Activated naive CD4-positive, alpha-beta T cell treated with anti-CD3 and anti-CD28 coated beads for 36 hours (primary cell): ENCODE data around the gene RBM41. TPM values are rescaled to one million over a fixed set of nuclear protein-coding genes. Genes with fewer than 3 reads are reported as not detected.
"Not testable (repeated sequence)": the region's sequence is repeated elsewhere in the genome, so short reads cannot be mapped to it uniquely, and the experiment has no call there.

Experiments
- CTCF ChIA-PET: fragments of 350-600 bp; sonication (Branson Sonifier 250); formaldehyde crosslinking; loops from one replicate; lab custom pipeline; 2021; ENCODE audit warnings: antibody characterized with exemption; lab: Charles Lee
- DNase-seq: peaks from one replicate; pipeline ENCODE4 v3.0.0-alpha.2; 2020
- H3K27ac Mint-ChIP-seq: one replicate; pipeline ENCODE4 v1.8.0; 2021; ENCODE audit warnings: mild to moderate bottlenecking, mixed read lengths
- H3K27me3 Mint-ChIP-seq: one replicate; pipeline ENCODE4 v1.8.0; 2021; ENCODE audit warnings: low read depth, mixed read lengths
- H3K36me3 Mint-ChIP-seq: one replicate; pipeline ENCODE4 v1.8.0; 2021; ENCODE audit warnings: low read depth, mixed read lengths
- H3K4me1 Mint-ChIP-seq: one replicate; pipeline ENCODE4 v1.8.0; 2021; ENCODE audit warnings: low read depth, mixed read lengths
- H3K4me3 Mint-ChIP-seq: one replicate; pipeline ENCODE4 v1.8.0; 2021; ENCODE audit warnings: mild to moderate bottlenecking, moderate library complexity, mixed read lengths
- H3K9me3 Mint-ChIP-seq: one replicate; pipeline ENCODE4 v1.8.0; 2021; ENCODE audit warnings: mixed read lengths
- intact Hi-C: fragments of 100-400 bp; cut with micrococcal nuclease; formaldehyde crosslinking; loops from one replicate; pipeline ENCODE4 v1.15.1; 2023
- total RNA-seq, 2 experiments: library from RNA; stranded (reverse); gene quantifications; one replicate each; pipeline ENCODE4 v1.2.3, GENCODE V29; 2021

The RBM41 gene
- total RNA-seq, result 10 to 100 TPM; 10.4 to 11.1 TPM

- Mint-ChIP-seq H3K27ac (peak within 1 kb of the TSS; percentile 95), H3K27me3 (no peaks in the 10 kb centered on the region), H3K9me3 (no peaks in the 10 kb centered on the region), H3K4me3 (peak within 1 kb of the TSS; percentile 99), H3K4me1 (peaks cover 24% of the 10 kb centered on the region), H3K36me3 (peaks cover 21% of the 10 kb centered on the region)
- CTCF ChIA-PET, result no interaction called here
- intact Hi-C loops, result loop anchor here (1.0 to 10.0 kb wide), 7 partner anchors 17 to 972 kb away; partner anchors contain the start of genes ATG4A, DNAAF6, MORC4 and NUP62CL
- peak; percentile 82 for DNase-seq
These were observed at the start of gene RBM41 for GRCh38 chrX:107118322-107119147. Gene RBM41, minus strand, starts transcription at chrX:107118822. Its CDS starts 49 bp downstream, at chrX:107118773.

GRCh38 chrX:107168257-107168656 is 49.6 kb upstream of the RBM41 start:
- Mint-ChIP-seq H3K4me3 (no peak overlapping the region), H3K36me3 (no peaks in the 10 kb centered on the region), H3K4me1 (peaks cover 3% of the 10 kb centered on the region), H3K27me3 (no peaks in the 10 kb centered on the region), H3K27ac (no peak overlapping the region), H3K9me3 (no peaks in the 10 kb centered on the region)
- intact Hi-C loops, result no loop called here
- DNase-seq, result no peak
- CTCF ChIA-PET, result no interaction called here

GRCh38 chrX:107167163-107167921 is 48.7 kb upstream of the RBM41 start:
- Mint-ChIP-seq H3K4me1 (peaks cover 3% of the 10 kb centered on the region), H3K36me3 (no peaks in the 10 kb centered on the region), H3K9me3 (no peaks in the 10 kb centered on the region), H3K4me3 (no peak overlapping the region), H3K27me3 (no peaks in the 10 kb centered on the region), H3K27ac (no peak overlapping the region)
- intact Hi-C loops, result no loop called here
- no peak for DNase-seq
- CTCF ChIA-PET, result no interaction called here

- DNase-seq, CTCF ChIA-PET, H3K4me1 Mint-ChIP-seq, H3K36me3 Mint-ChIP-seq, H3K27ac Mint-ChIP-seq, H3K27me3 Mint-ChIP-seq, H3K9me3 Mint-ChIP-seq, H3K4me3 Mint-ChIP-seq: not testable (repeated sequence)
- intact Hi-C loops, result loop anchor here (5.0 to 10.0 kb wide), 2 partner anchors 40 to 673 kb away; partner anchors contain the start of gene RBM41
These were observed 39.0 kb upstream of the RBM41 start for GRCh38 chrX:107157618-107158017.

GRCh38 chrX:107155621-107156430 is 37.2 kb upstream of the RBM41 start:
- CTCF ChIA-PET, result interaction anchor here (1.0 kb wide), 1 partner anchor 26 kb away, joined by 3 read pairs; no protein-coding TSS in a partner anchor
- H3K4me3 Mint-ChIP-seq, result peak overlapping the region; percentile 59
- H3K4me1 Mint-ChIP-seq, DNase-seq, H3K36me3 Mint-ChIP-seq, H3K27me3 Mint-ChIP-seq, H3K27ac Mint-ChIP-seq, H3K9me3 Mint-ChIP-seq: not testable (repeated sequence)
- intact Hi-C loops, result loop anchor here (5.0 to 10.0 kb wide), 2 partner anchors 39 to 671 kb away; partner anchors contain the start of gene RBM41

GRCh38 chrX:107154787-107155620 is 36.4 kb upstream of the RBM41 start:
- Mint-ChIP-seq H3K4me1 (peaks cover 5% of the 10 kb centered on the region), H3K27ac (no peak overlapping the region), H3K4me3 (peak overlapping the region; percentile 59), H3K36me3 (no peaks in the 10 kb centered on the region), H3K27me3 (no peaks in the 10 kb centered on the region), H3K9me3 (no peaks in the 10 kb centered on the region)
- intact Hi-C loops, result loop anchor here (5.0 to 10.0 kb wide), 2 partner anchors 38 to 670 kb away; partner anchors contain the start of gene RBM41
- DNase-seq, result peak; percentile 56
- CTCF ChIA-PET, result interaction anchor here (1.0 kb wide), 1 partner anchor 25 kb away, joined by 3 read pairs; no protein-coding TSS in a partner anchor

GRCh38 chrX:107153005-107153404 is 34.4 kb upstream of the RBM41 start:
- DNase-seq, result no peak
- Mint-ChIP-seq H3K27ac (no peak overlapping the region), H3K27me3 (no peaks in the 10 kb centered on the region), H3K4me1 (peaks cover 5% of the 10 kb centered on the region), H3K36me3 (no peaks in the 10 kb centered on the region), H3K4me3 (no peak overlapping the region), H3K9me3 (no peaks in the 10 kb centered on the region)
- CTCF ChIA-PET, result no interaction called here
- intact Hi-C loops, result loop anchor here (10.0 kb wide), 1 partner anchor 668 kb away; no protein-coding TSS in a partner anchor

GRCh38 chrX:107146670-107147069 is 28.0 kb upstream of the RBM41 start:
- Mint-ChIP-seq H3K27ac (no peak overlapping the region), H3K27me3 (no peaks in the 10 kb centered on the region), H3K4me3 (no peak overlapping the region), H3K9me3 (no peaks in the 10 kb centered on the region), H3K36me3 (no peaks in the 10 kb centered on the region), H3K4me1 (peaks cover 5% of the 10 kb centered on the region)
- DNase-seq, result no peak
- intact Hi-C loops, result no loop called here
- CTCF ChIA-PET, result no interaction called here

- no peaks in the 10 kb centered on the region for H3K9me3 Mint-ChIP-seq
- H3K36me3 Mint-ChIP-seq, result peaks cover 2% of the 10 kb centered on the region
- H3K27ac Mint-ChIP-seq, result peak overlapping the region; percentile 67
- DNase-seq, result no peak
- peaks cover 9% of the 10 kb centered on the region for H3K4me1 Mint-ChIP-seq
- intact Hi-C loops, result loop anchor here (1.0 kb wide), 1 partner anchor 18 kb away; the partner anchor contains the start of gene RBM41
- no peaks in the 10 kb centered on the region for H3K27me3 Mint-ChIP-seq
- H3K4me3 Mint-ChIP-seq, result no peak overlapping the region
- CTCF ChIA-PET, result no interaction called here
These were observed 17.3 kb upstream of the RBM41 start for GRCh38 chrX:107135965-107136307.

- peaks cover 9% of the 10 kb centered on the region for H3K4me1 Mint-ChIP-seq
These were observed 16.7 kb upstream of the RBM41 start for GRCh38 chrX:107135049-107135964.

More at GRCh38 chrX:107135049-107135964, 16.7 kb upstream of the RBM41 start:
- peak; percentile 41 for DNase-seq
- Mint-ChIP-seq H3K27me3 (no peaks in the 10 kb centered on the region), H3K27ac (peak overlapping the region; percentile 67), H3K9me3 (no peaks in the 10 kb centered on the region), H3K36me3 (peaks cover 2% of the 10 kb centered on the region), H3K4me3 (no peak overlapping the region)
- intact Hi-C loops, result loop anchor here (1.0 kb wide), 1 partner anchor 17 kb away; the partner anchor contains the start of gene RBM41
- CTCF ChIA-PET, result no interaction called here
